K562 (cell line): ENCODE results near the gene NAA50. TPM values are rescaled to one million over a fixed set of nuclear protein-coding genes. Genes with fewer than 3 reads are reported as not detected.

Experiments
- ATAC-seq: fragments of 200-7000 bp; cut with Tn5 transposase; 3 replicates; pipeline ENCODE4 v1.9.1; 2020; ENCODE audit warnings: moderate library complexity
- BruUV-seq: library from RNA; stranded (reverse); fragments of 400-500 nt; replicated peaks from 2 replicates; lab custom pipeline; 2021; lab: Mats Ljungman, UMichigan
- CTCF ChIA-PET: fragments of 300-600 bp; formaldehyde crosslinking; extraction: SDS; loops from one replicate; lab custom pipeline; 2021; ENCODE audit warnings: low intra/inter-chr PET ratio; lab: Yijun Ruan, JAX
- POLR2A ChIA-PET: fragments of 300-600, 350-650 bp; sonication (Branson Sonifier 250); formaldehyde crosslinking; extraction: SDS; loops from one replicate; lab custom pipeline; 2021; ENCODE audit warnings: antibody characterized with exemption, inconsistent platforms; lab: Yijun Ruan, JAX
- DNase-seq, 4 experiments: peaks; one replicate each; pipeline versions ENCODE4 v3.0.0 to v3.0.0-alpha.2; 2011 to 2018; ENCODE audit warnings: low spot score in 3 of 4, mixed read lengths in 3 of 4; ENCODE audit errors: extremely low read depth in 1 of 4
- FAIRE-seq: peaks from 2 replicates; lab custom pipeline; 2011; peaks lifted over from hg19 to GRCh38; lab: Jason Lieb, UNC
- H2AFZ ChIP-seq: 2 replicates; pipeline ENCODE4 v1.6.0; 2011; ENCODE audit warnings: low read depth, low read length, control low read depth, inconsistent platforms
- H3K27ac ChIP-seq: fragments of 200-600 bp; 3 replicates; pipeline ENCODE4 v1.8.0; 2011; ENCODE audit warnings: low read depth, mild to moderate bottlenecking, control low read depth, inconsistent platforms, low read length, moderate library complexity, mixed read lengths; ENCODE audit errors: extremely low read depth
- H3K27me3 ChIP-seq, 2 experiments: fragments of 300-600 bp in 1 of 2; 2 replicates in 1 of 2; 3 replicates in 1 of 2; pipeline versions ENCODE4 v1.6.0 to v1.8.0; 2011; ENCODE audit warnings: inconsistent platforms in 2 of 2, low read length in 2 of 2, mild to moderate bottlenecking in 1 of 2, mixed read lengths in 1 of 2, moderate library complexity in 1 of 2; ENCODE audit not compliant: control insufficient read depth in 2 of 2, insufficient read depth in 2 of 2
- H3K36me3 ChIP-seq: fragments of 300-600 bp; 3 replicates; pipeline ENCODE4 v1.8.0; 2011; ENCODE audit warnings: mild to moderate bottlenecking, low read length, inconsistent platforms; ENCODE audit not compliant: control insufficient read depth, insufficient read depth
- H3K4me1 ChIP-seq, 2 experiments: fragments of 200-600 bp in 1 of 2; replicated peaks in 1 of 2; 2 replicates in 1 of 2; 3 replicates in 1 of 2; pipeline versions ENCODE4 v1.5.1 to v1.8.0; 2011; ENCODE audit warnings: inconsistent platforms in 2 of 2, low read length in 2 of 2, mild to moderate bottlenecking in 1 of 2, mixed read lengths in 1 of 2, moderate library complexity in 1 of 2; ENCODE audit not compliant: control insufficient read depth in 2 of 2, insufficient read depth in 2 of 2
- H3K4me2 ChIP-seq: 2 replicates; pipeline ENCODE4 v1.6.1; 2011; ENCODE audit warnings: low read length, control low read depth, inconsistent platforms, mixed read lengths; ENCODE audit not compliant: insufficient read depth
- H3K4me3 ChIP-seq: fragments of 200-600 bp; sonication (generic), shearing (Covaris generic); 2 replicates; pipeline ENCODE4 v1.5.1; 2016; ENCODE audit warnings: control low read depth, inconsistent platforms
- H3K79me2 ChIP-seq: fragments of 200-600 bp; 3 replicates; pipeline ENCODE4 v1.8.0; 2011; ENCODE audit warnings: low read length, inconsistent platforms; ENCODE audit not compliant: control insufficient read depth, insufficient read depth
- H3K9ac ChIP-seq, 2 experiments: 2 replicates each; pipeline versions ENCODE4 v1.6.0 to v1.6.1; 2011; ENCODE audit warnings: low read depth in 2 of 2, low read length in 2 of 2, control low read depth in 1 of 2, inconsistent platforms in 1 of 2, mild to moderate bottlenecking in 1 of 2, mixed read lengths in 1 of 2; ENCODE audit not compliant: insufficient read depth in 1 of 2
- H3K9me1 ChIP-seq: one replicate; pipeline ENCODE4 v1.6.0; 2011; ENCODE audit warnings: inconsistent platforms, mild to moderate bottlenecking, low read length, moderate library complexity; ENCODE audit not compliant: control insufficient read depth, insufficient read depth
- H3K9me3 ChIP-seq: replicated peaks from 2 replicates; pipeline ENCODE4 v1.5.1; 2011; ENCODE audit warnings: low read depth, low read length, inconsistent platforms; ENCODE audit not compliant: control insufficient read depth, insufficient read depth
- H4K20me1 ChIP-seq: replicated peaks from 2 replicates; pipeline ENCODE4 v1.6.1; 2011; ENCODE audit warnings: low read length, inconsistent platforms, mixed read lengths; ENCODE audit not compliant: control insufficient read depth, insufficient read depth
- ATF1 ChIP-seq, 2 experiments: fragments of 450-650 bp in 1 of 2; IDR thresholded peaks; 2 replicates each; pipeline ENCODE4 v1.6.1; 2016; ENCODE audit warnings: missing compliant biosample characterization in 1 of 2, missing genetic modification characterization in 1 of 2
- DIDO1 ChIP-seq: fragments of 450-650 bp; IDR thresholded peaks from 2 replicates; pipeline ENCODE4 v1.6.1; 2016; ENCODE audit warnings: low read depth, missing biosample characterization, missing genetic modification characterization
- ELF1 ChIP-seq: fragments of 200-800 bp; sonication (Bioruptor generic); IDR thresholded peaks from 2 replicates; pipeline ENCODE4 v1.6.1; 2016; ENCODE audit warnings: missing genetic modification characterization, missing compliant biosample characterization
- FOS ChIP-seq: IDR thresholded peaks from 3 replicates; pipeline ENCODE4 v1.6.1; 2011; ENCODE audit not compliant: insufficient read length; ENCODE audit errors: extremely low read depth
- HDAC8 ChIP-seq: fragments of 450-650 bp; IDR thresholded peaks from 2 replicates; pipeline ENCODE4 v1.6.1; 2016; ENCODE audit warnings: mild to moderate bottlenecking, missing genetic modification characterization, moderate library complexity, missing compliant biosample characterization
- JUND ChIP-seq, 2 experiments: IDR thresholded peaks; 2 replicates in 1 of 2; 3 replicates in 1 of 2; pipeline ENCODE4 v1.6.1; 2011; ENCODE audit warnings: borderline replicate concordance in 2 of 2, low read depth in 2 of 2, low read length in 2 of 2, improper control_type of control experiment in 1 of 2, missing biosample characterization in 1 of 2, missing genetic modification characterization in 1 of 2, missing genetic modification reagents in 1 of 2
- KAT7 ChIP-seq: sonication (generic); formaldehyde crosslinking; IDR thresholded peaks from 2 replicates; pipeline ENCODE4 v1.8.0; 2022; ENCODE audit warnings: missing genetic modification reagents, mild to moderate bottlenecking, borderline replicate concordance
- MBD2 ChIP-seq: sonication (generic); IDR thresholded peaks from 2 replicates; pipeline ENCODE4 v1.6.1; 2016; ENCODE audit warnings: low read depth, borderline replicate concordance
- NFYB ChIP-seq: IDR thresholded peaks from 2 replicates; pipeline ENCODE4 v1.6.1; 2011; ENCODE audit warnings: mild to moderate bottlenecking, moderate library complexity; ENCODE audit not compliant: insufficient read length; ENCODE audit errors: extremely low read depth
- PHF8 ChIP-seq: fragments of 200-600 bp; sonication (generic); IDR thresholded peaks from 2 replicates; pipeline ENCODE4 v1.6.1; 2012; ENCODE audit warnings: mixed run types, mild to moderate bottlenecking, inconsistent platforms, low read length, moderate library complexity, borderline replicate concordance
- ZNF280A ChIP-seq: fragments of 450-650 bp; IDR thresholded peaks from 2 replicates; pipeline ENCODE4 v1.6.1; 2018; ENCODE audit warnings: mild to moderate bottlenecking, low read depth; ENCODE audit not compliant: partially characterized antibody
- WGBS: fragments of 100-300 bp; shearing (Covaris generic); methylation state at CpG from one replicate; pipeline ENCODE4 v1.1.6; 2016; ENCODE audit warnings: low coverage, mixed read lengths; ENCODE audit not compliant: insufficient coverage; ENCODE audit errors: missing lambda C conversion rate; 5-methylcytosine and 5-hydroxymethylcytosine counted together
- in situ Hi-C: fragments of 300-500 bp; cut with MboI; formaldehyde crosslinking; loops from 4 replicates; pipeline ENCODE4 v1.15.0; 2018; ENCODE audit warnings: inconsistent platforms, mixed read lengths
- intact Hi-C: fragments of 100-400 bp; cut with micrococcal nuclease; formaldehyde crosslinking; loops from 2 replicates; pipeline ENCODE4 v1.14.2; 2022
- polyA plus RNA-seq, 8 experiments: library from polyadenylated mRNA; depleted of rRNA in 4 of 8; stranded (reverse) in 5 of 8; unstranded in 3 of 8; fragments of >200 nt; fragmentation: Nextera tagmentation in 2 of 8; fragmentation: Illumina TruSeq in 1 of 8; extraction: Ambion mirVana in 2 of 8; extraction: Trizol in 1 of 8; gene quantifications; 2 replicates each; pipeline versions ENCODE4 v1.2.1 to v1.2.3, GENCODE V29; 2011 to 2014; ENCODE audit warnings: inconsistent platforms in 1 of 8, missing spikeins in 1 of 8
- total RNA-seq, 7 experiments: library from RNA; depleted of rRNA in 6 of 7; stranded (reverse); fragments of >200 nt in 6 of 7; fragmentation: Illumina TruSeq in 2 of 7; extraction: Trizol in 2 of 7; gene quantifications; 2 replicates each; pipeline versions ENCODE4 v1.2.1 to v1.2.3, GENCODE V29; 2011 to 2021; ENCODE audit warnings: low replicate concordance in 1 of 7
- TF ChIP-seq, protein P1 (sequence below): fragments of 150-350 bp; IDR thresholded peaks from 2 replicates; pipeline ENCODE4 v1.6.1; 2014; ENCODE audit warnings: low read depth, mild to moderate bottlenecking, low read length, borderline replicate concordance

Gene NAA50
- total and polyA plus RNA-seq, 9 of the 15 experiments (the other 6 are each of a cell fraction or from before 2014, with no cell fraction given): 40.0 to 301 (median 112) TPM

- no peak for TF ChIP-seq ZNF280A
- no peak for TF ChIP-seq HDAC8
- TF ChIP-seq KAT7 (CRISPR knock-in tag): no peak
These were observed 48.5 kb downstream of the NAA50 start (continued) for GRCh38 chr3:113697500-113698090.

GRCh38 chr3:113696658-113697499 is 49.2 kb downstream of the NAA50 start:
- CTCF ChIA-PET: interaction anchor here (0.6 kb wide), 1 partner anchor 138 kb away, joined by 5 read pairs; no protein-coding TSS in a partner anchor
- Histone ChIP-seq H3K9me1 (no peaks in the 10 kb centered on the region), H3K79me2 (peaks cover 14% of the 10 kb centered on the region; the same call in 2 of the 3 replicates), H4K20me1 (no peaks in the 10 kb centered on the region), H3K4me2 (peak overlapping the region; percentile 92), H3K27me3 (no peaks in the 10 kb centered on the region), H3K27ac (peak overlapping the region; percentile 77), H3K4me1 (peaks cover 0 to 5% of the 10 kb centered on the region in 2 experiments; a peak in 2 of 5 replicates), H3K9ac (peak overlapping the region; percentile 80 to 85; a peak in 3 of 4 replicates), H3K4me3 (peak overlapping the region; percentile 73), H3K9me3 (no peaks in the 10 kb centered on the region), H3K36me3 (no peaks in the 10 kb centered on the region), H2AFZ (peak overlapping the region; percentile 90)
- intact Hi-C loops: loop anchor here (2.0 kb wide), 1 partner anchor 50 kb away; the partner anchor contains the start of genes ATP6V1A and NAA50
- DNase-seq (peak; percentile 93 to 98 (median 96)), ATAC-seq (peak; percentile 96), FAIRE-seq (peak; percentile 94)
- 2% methylated on average over 24 of the region's 38 CpGs for WGBS
- in situ Hi-C loops: no loop called here
- POLR2A ChIA-PET: interaction anchor here (0.6 to 1.1 kb wide), 3 partner anchors 9 to 387 kb away, joined by 3 read pairs; no protein-coding TSS in a partner anchor
- TSS peak; percentile 92 for BruUV-seq
- TF ChIP-seq, protein P1, sequence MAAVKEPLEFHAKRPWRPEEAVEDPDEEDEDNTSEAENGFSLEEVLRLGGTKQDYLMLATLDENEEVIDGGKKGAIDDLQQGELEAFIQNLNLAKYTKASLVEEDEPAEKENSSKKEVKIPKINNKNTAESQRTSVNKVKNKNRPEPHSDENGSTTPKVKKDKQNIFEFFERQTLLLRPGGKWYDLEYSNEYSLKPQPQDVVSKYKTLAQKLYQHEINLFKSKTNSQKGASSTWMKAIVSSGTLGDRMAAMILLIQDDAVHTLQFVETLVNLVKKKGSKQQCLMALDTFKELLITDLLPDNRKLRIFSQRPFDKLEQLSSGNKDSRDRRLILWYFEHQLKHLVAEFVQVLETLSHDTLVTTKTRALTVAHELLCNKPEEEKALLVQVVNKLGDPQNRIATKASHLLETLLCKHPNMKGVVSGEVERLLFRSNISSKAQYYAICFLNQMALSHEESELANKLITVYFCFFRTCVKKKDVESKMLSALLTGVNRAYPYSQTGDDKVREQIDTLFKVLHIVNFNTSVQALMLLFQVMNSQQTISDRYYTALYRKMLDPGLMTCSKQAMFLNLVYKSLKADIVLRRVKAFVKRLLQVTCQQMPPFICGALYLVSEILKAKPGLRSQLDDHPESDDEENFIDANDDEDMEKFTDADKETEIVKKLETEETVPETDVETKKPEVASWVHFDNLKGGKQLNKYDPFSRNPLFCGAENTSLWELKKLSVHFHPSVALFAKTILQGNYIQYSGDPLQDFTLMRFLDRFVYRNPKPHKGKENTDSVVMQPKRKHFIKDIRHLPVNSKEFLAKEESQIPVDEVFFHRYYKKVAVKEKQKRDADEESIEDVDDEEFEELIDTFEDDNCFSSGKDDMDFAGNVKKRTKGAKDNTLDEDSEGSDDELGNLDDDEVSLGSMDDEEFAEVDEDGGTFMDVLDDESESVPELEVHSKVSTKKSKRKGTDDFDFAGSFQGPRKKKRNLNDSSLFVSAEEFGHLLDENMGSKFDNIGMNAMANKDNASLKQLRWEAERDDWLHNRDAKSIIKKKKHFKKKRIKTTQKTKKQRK: peak; percentile 77; the same call in 1 of the 2 replicates
- TF ChIP-seq MBD2: peak; percentile 97
- peak; percentile 87 for TF ChIP-seq ELF1
- TF ChIP-seq JUND (IDR thresholded peaks at IDR 0.05; ENCODE audit: borderline replicate concordance, low read depth, low read length): 0 out of 2 replicates have a peak, but pooled peaks have one; percentile 16
- no peak for TF ChIP-seq JUND (tag; IDR thresholded peaks at IDR 0.05; ENCODE audit: borderline replicate concordance, low read depth, low read length)
- peak; percentile 59 for TF ChIP-seq NFYB
- 0 out of 2 replicates have a peak, but pooled peaks have one; percentile 21 for TF ChIP-seq DIDO1
- TF ChIP-seq PHF8: no peak
- TF ChIP-seq FOS: peak; percentile 91
- no peak for TF ChIP-seq ATF1 (CRISPR knock-in tag; IDR thresholded peaks at IDR 0.05)
- TF ChIP-seq ATF1 (tag; IDR thresholded peaks at IDR 0.05): peak; percentile 79
